H54 (cell line): ENCODE measurements around the gene DNAH10.

Source experiments
- DNase-seq: peaks from one replicate; pipeline ENCODE4 v3.0.0; 2011; ENCODE audit warnings: low spot score, mixed read lengths; ENCODE audit not compliant: insufficient read length
- FAIRE-seq: peaks from 3 replicates; lab custom pipeline; 2011; peaks lifted over from hg19 to GRCh38; lab: Jason Lieb, UNC
- POLR2A ChIP-seq: IDR thresholded peaks from 2 replicates; pipeline ENCODE4 v1.6.1; 2011; ENCODE audit warnings: low read depth, mild to moderate bottlenecking, low read length

Gene DNAH10

GRCh38 chr12:123828854-123829547 lies 66.9 kb downstream of the DNAH10 start:
- TF ChIP-seq POLR2A = no peak
- no peak for DNase-seq
- no peak for FAIRE-seq

GRCh38 chr12:123829561-123829960 lies 67.5 kb downstream of the DNAH10 start:
- FAIRE-seq (no peak), DNase-seq (no peak)
- no peak for TF ChIP-seq POLR2A

- DNase-seq = no peak
- FAIRE-seq = no peak
- TF ChIP-seq POLR2A = no peak
These were observed 68.6 kb downstream of the DNAH10 start for GRCh38 chr12:123830675-123831074.

GRCh38 chr12:123832052-123832451 lies 70.0 kb downstream of the DNAH10 start:
- FAIRE-seq = no peak
- DNase-seq = no peak
- no peak for TF ChIP-seq POLR2A

GRCh38 chr12:123833830-123834229 lies 71.7 kb downstream of the DNAH10 start:
- no peak for TF ChIP-seq POLR2A
- DNase-seq = no peak
- no peak for FAIRE-seq

GRCh38 chr12:123834845-123835244 lies 72.7 kb downstream of the DNAH10 start:
- FAIRE-seq (no peak), DNase-seq (no peak)
- no peak for TF ChIP-seq POLR2A

GRCh38 chr12:123836292-123836691 lies 74.2 kb downstream of the DNAH10 start:
- DNase-seq = no peak
- no peak for FAIRE-seq
- TF ChIP-seq POLR2A = no peak

- no peak for FAIRE-seq
These were observed 77.7 kb downstream of the DNAH10 start for GRCh38 chr12:123839826-123840225.

GRCh38 chr12:123840765-123841425 lies 78.8 kb downstream of the DNAH10 start:
- FAIRE-seq (no peak), DNase-seq (no peak)
- TF ChIP-seq POLR2A = no peak

More at GRCh38 chr12:123839826-123840225, 77.7 kb downstream of the DNAH10 start:
- DNase-seq = no peak
- TF ChIP-seq POLR2A = no peak

GRCh38 chr12:123843912-123844748 lies 82.0 kb downstream of the DNAH10 start:
- no peak for TF ChIP-seq POLR2A
- FAIRE-seq (no peak), DNase-seq (no peak)

- FAIRE-seq (no peak), DNase-seq (no peak)
- no peak for TF ChIP-seq POLR2A
These were observed 83.8 kb downstream of the DNAH10 start for GRCh38 chr12:123845881-123846280.

- FAIRE-seq (no peak), DNase-seq (no peak)
- TF ChIP-seq POLR2A = no peak
These were observed 84.2 kb downstream of the DNAH10 start for GRCh38 chr12:123846340-123846739.

- no peak for TF ChIP-seq POLR2A
- no peak for FAIRE-seq
- no peak for DNase-seq
These were observed 84.9 kb downstream of the DNAH10 start for GRCh38 chr12:123847019-123847418.

GRCh38 chr12:123847876-123848275 lies 85.8 kb downstream of the DNAH10 start:
- no peak for FAIRE-seq
- no peak for TF ChIP-seq POLR2A
- DNase-seq = no peak
